Fibroblast of the aortic adventitia (primary cell): ENCODE measurements around the gene TCEA3. TPM values are rescaled to one million over a fixed set of nuclear protein-coding genes. Genes with fewer than 3 reads are reported as not detected.

Experiments used
- DNase-seq: peaks from one replicate; pipeline ENCODE4 v3.0.0-alpha.2; 2010; ENCODE audit warnings: low read depth
- H3K4me3 ChIP-seq: 2 replicates; pipeline ENCODE4 v1.5.1; 2011; ENCODE audit warnings: low read depth, mild to moderate bottlenecking, control low read depth, low read length, moderate library complexity
- total RNA-seq: library from RNA; depleted of rRNA; stranded (reverse); fragments of >200 nt; gene quantifications from 2 replicates; pipeline ENCODE4 v1.2.3, GENCODE V29; 2012; ENCODE audit warnings: low replicate concordance
- TF ChIP-seq, protein P1 (sequence below): IDR thresholded peaks from 2 replicates; pipeline ENCODE4 v1.5.1; 2011; ENCODE audit warnings: mild to moderate bottlenecking, low read length, control low read depth, inconsistent platforms; ENCODE audit not compliant: insufficient read depth

The TCEA3 gene
- total RNA-seq, 1 donor, result 22.8 TPM

DNA sequence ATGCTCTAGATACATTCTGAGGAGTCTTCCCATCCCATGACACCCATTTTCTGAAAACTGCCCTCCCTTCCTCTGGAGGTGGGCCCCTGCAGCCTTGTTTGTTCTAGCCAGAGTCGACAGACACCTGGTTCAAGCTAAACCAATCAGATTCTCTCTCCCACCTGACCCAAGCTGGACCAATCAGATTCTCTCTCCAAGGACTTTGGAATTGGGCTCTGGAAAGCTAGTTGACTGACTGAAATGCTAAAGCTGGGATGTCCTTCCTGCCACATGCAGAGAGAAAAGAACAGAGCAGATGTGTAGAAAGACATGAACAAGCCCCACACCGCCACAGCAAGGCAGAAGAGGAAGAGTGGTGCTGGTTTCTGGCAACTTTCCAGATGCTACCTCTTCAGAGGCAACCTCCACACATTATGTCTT lies 34.8 kb upstream of the TCEA3 start:
- TF ChIP-seq, protein P1, sequence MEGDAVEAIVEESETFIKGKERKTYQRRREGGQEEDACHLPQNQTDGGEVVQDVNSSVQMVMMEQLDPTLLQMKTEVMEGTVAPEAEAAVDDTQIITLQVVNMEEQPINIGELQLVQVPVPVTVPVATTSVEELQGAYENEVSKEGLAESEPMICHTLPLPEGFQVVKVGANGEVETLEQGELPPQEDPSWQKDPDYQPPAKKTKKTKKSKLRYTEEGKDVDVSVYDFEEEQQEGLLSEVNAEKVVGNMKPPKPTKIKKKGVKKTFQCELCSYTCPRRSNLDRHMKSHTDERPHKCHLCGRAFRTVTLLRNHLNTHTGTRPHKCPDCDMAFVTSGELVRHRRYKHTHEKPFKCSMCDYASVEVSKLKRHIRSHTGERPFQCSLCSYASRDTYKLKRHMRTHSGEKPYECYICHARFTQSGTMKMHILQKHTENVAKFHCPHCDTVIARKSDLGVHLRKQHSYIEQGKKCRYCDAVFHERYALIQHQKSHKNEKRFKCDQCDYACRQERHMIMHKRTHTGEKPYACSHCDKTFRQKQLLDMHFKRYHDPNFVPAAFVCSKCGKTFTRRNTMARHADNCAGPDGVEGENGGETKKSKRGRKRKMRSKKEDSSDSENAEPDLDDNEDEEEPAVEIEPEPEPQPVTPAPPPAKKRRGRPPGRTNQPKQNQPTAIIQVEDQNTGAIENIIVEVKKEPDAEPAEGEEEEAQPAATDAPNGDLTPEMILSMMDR, result no peak
- H3K4me3 ChIP-seq, result no peak overlapping the region
- DNase-seq, result no peak

GRCh38 chr1:23456226-23456625 lies 31.7 kb upstream of the TCEA3 start:
- DNase-seq, result no peak
- TF ChIP-seq, protein P1, result no peak

DNA sequence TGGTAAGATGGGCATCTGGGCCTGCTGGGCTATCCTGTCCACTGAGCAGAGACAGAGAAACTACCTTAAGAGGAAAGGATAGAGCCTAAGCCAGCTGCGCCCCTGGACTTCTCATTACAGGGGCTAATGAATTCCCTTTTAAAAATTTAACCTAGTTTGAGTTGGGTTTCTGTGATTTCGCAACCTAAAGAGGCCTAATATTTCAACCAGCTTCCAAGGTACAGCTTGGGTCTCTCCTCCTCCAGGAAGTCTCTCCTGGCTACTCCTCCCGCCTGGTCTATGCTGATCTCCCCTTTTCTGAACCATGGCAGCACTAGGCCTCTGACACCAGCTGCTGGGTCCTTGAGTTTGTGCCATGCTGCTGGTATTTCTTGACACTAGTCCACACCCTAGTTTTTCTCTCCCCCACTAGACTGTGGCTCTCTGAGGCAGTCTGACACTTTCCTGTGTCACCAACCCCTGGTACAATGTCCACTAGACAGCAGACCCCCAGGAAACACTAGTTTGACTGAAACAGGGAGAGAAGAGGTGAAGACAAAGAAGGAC lies 29.0 kb upstream of the TCEA3 start:
- no peak overlapping the region for H3K4me3 ChIP-seq
- no peak for DNase-seq
- TF ChIP-seq, protein P1, result no peak

More at GRCh38 chr1:23456226-23456625, 31.7 kb upstream of the TCEA3 start:
- no peak overlapping the region for H3K4me3 ChIP-seq

- H3K4me3 ChIP-seq, result no peak overlapping the region
- DNase-seq, result peak; percentile 51
- TF ChIP-seq, protein P1, result no peak
These were observed 27.5 kb upstream of the TCEA3 start for GRCh38 chr1:23452011-23452411.

- no peak for DNase-seq
- H3K4me3 ChIP-seq, result no peak overlapping the region
- TF ChIP-seq, protein P1, result no peak
These were observed 26.9 kb upstream of the TCEA3 start for GRCh38 chr1:23451441-23451840.

DNA sequence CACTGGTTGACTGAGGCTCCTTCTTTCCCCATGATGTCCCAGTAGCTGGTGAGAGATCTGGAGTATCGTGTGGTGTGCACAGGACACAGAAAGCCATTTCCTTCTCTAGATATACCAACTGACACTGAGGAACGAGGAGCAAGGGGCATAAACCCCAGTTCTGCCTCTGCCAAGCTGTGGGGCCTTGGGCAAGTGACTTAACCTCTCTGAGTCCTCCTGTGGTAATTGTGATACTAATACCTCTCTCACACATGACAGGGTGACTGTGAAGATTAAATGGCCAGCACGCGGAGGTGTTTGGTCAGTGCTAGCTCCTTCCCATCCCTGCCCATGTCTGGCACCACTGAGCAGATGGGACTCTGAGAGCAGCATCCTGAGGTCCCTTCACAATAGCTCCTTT lies 26.3 kb upstream of the TCEA3 start:
- TF ChIP-seq, protein P1, result no peak
- no peak for DNase-seq
- H3K4me3 ChIP-seq, result no peak overlapping the region

DNA sequence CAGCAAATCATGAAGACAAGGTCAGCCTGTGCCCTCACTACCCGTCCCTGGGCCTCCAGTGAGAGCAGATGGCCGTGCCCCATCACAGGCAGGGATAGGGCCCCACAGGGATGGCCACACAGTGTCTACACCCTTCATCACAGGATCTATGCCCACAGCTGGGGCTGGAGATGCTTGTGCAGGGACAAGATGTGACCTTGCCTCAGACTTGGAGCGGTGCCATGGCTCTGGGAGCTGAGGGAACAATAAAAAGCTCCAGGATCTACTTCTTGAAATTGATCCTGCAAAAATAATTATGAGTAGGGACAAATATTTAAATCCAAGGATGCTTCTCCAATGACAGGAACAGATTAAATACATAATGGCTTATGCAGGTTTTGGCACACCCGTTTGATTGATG lies 25.4 kb upstream of the TCEA3 start:
- TF ChIP-seq, protein P1, result no peak
- DNase-seq, result no peak
- H3K4me3 ChIP-seq, result no peak overlapping the region
